HepG2 (cell line): ENCODE results near the gene SYT8.

Experiments
- MYC ChIP-seq: sonication (generic); formaldehyde crosslinking; IDR thresholded peaks from 2 replicates; pipeline ENCODE4 v1.9.0; 2021; ENCODE audit warnings: missing genetic modification reagents, borderline replicate concordance
- POLR2A ChIP-seq, 2 experiments: IDR thresholded peaks; 2 replicates each; pipeline ENCODE4 v1.6.1; 2011; ENCODE audit warnings: low read depth in 2 of 2, low read length in 2 of 2, mild to moderate bottlenecking in 1 of 2, moderate library complexity in 1 of 2; ENCODE audit not compliant: insufficient read depth in 1 of 2
- ZSCAN31 ChIP-seq: sonication (generic); formaldehyde crosslinking; IDR thresholded peaks from 2 replicates; pipeline ENCODE4 v1.5.0; 2020; ENCODE audit warnings: low read depth, mild to moderate bottlenecking, missing genetic modification reagents

- TF ChIP-seq MYC (no peak), POLR2A (IDR thresholded peaks at IDR 0.05; ENCODE audit: insufficient read depth in 1 of 2, low read depth in 2 of 2, low read length in 2 of 2) (no peak), ZSCAN31 (no peak)
These were observed 28.0 kb downstream of the SYT8 start for GRCh38 chr11:1862588-1863351.
